ENCODE results near the gene RANBP3L.

Gene RANBP3L

GRCh38 chr5:36242534-36243485 is 58.9 kb downstream of the RANBP3L start:
- DNase-seq: no peak

GRCh38 chr5:36241631-36242533 is 59.8 kb downstream of the RANBP3L start, which contains the start of gene NADK2:
Gene NADK2 (minus strand): TSS chr5:36241925. CDS start chr5:36241798, 127 bp downstream.
- peak; percentile 96 for DNase-seq

GRCh38 chr5:36240779-36241630 is 60.7 kb downstream of the RANBP3L start:
- DNase-seq: peak; percentile 26

GRCh38 chr5:36239370-36240293 is 62.1 kb downstream of the RANBP3L start:
- no peak for DNase-seq

GRCh38 chr5:36238502-36239295 is 63.0 kb downstream of the RANBP3L start:
- no peak for DNase-seq

- DNase-seq: no peak
These were observed 64.0 kb downstream of the RANBP3L start for GRCh38 chr5:36237751-36238150.

- no peak for DNase-seq
These were observed 64.9 kb downstream of the RANBP3L start for GRCh38 chr5:36236801-36237200.

GRCh38 chr5:36232533-36232932 is 69.2 kb downstream of the RANBP3L start:
- no peak for DNase-seq

GRCh38 chr5:36230151-36230790 is 71.4 kb downstream of the RANBP3L start:
- DNase-seq: no peak

GRCh38 chr5:36228505-36228904 is 73.2 kb downstream of the RANBP3L start:
- DNase-seq: no peak

- DNase-seq: no peak
These were observed 74.7 kb downstream of the RANBP3L start for GRCh38 chr5:36227046-36227445.

- DNase-seq: no peak
These were observed 79.1 kb downstream of the RANBP3L start for GRCh38 chr5:36222620-36223019.

- DNase-seq: no peak
These were observed 83.7 kb downstream of the RANBP3L start for GRCh38 chr5:36217988-36218387.

GRCh38 chr5:36217567-36217966 is 84.1 kb downstream of the RANBP3L start:
- no peak for DNase-seq

GRCh38 chr5:36215910-36216309 is 85.8 kb downstream of the RANBP3L start:
- DNase-seq: no peak

- no peak for DNase-seq
These were observed 87.3 kb downstream of the RANBP3L start for GRCh38 chr5:36214436-36214835.

- DNase-seq: no peak
These were observed 92.0 kb downstream of the RANBP3L start for GRCh38 chr5:36209664-36210063.

- DNase-seq: no peak
These were observed 92.9 kb downstream of the RANBP3L start for GRCh38 chr5:36208786-36209185.

GRCh38 chr5:36206913-36207312 is 94.8 kb downstream of the RANBP3L start:
- DNase-seq: no peak

- DNase-seq: no peak
These were observed 96.4 kb downstream of the RANBP3L start for GRCh38 chr5:36205329-36205728.
